Stomach (tissue), 4 donors: Measurements from ENCODE around the gene HOXB7.

Experiments
- CTCF ChIP-seq, 7 experiments: fragments of 450-650 bp in 4 of 7; fragments of 200-600 bp in 3 of 7; sonication (generic) in 3 of 7; IDR thresholded peaks; one replicate each; pipeline ENCODE4 v1.5.1; 2016 to 2019; ENCODE audit warnings: antibody characterized with exemption in 7 of 7, control low read depth in 2 of 7, mild to moderate bottlenecking in 1 of 7
- POLR2A ChIP-seq, 4 donors: fragments of 450-650 bp; IDR thresholded peaks; one replicate each; pipeline ENCODE4 v1.6.1; 2016; ENCODE audit warnings: antibody characterized with exemption in 4 of 4, control low read depth in 2 of 4, mild to moderate bottlenecking in 1 of 4, moderate library complexity in 1 of 4
- POLR2AphosphoS5 ChIP-seq, 3 donors: sonication (generic); formaldehyde crosslinking; IDR thresholded peaks; one replicate each; pipeline ENCODE4 v1.6.1; 2016; ENCODE audit warnings: antibody characterized with exemption in 3 of 3

GRCh38 chr17:48617471-48618255, 6.8 kb upstream of the HOXB7 start:
- no peak for TF ChIP-seq CTCF (IDR thresholded peaks at IDR 0.05)
- TF ChIP-seq POLR2AphosphoS5 (IDR thresholded peaks at IDR 0.05): no peak
- no peak for TF ChIP-seq POLR2A (IDR thresholded peaks at IDR 0.05)
